GM10266 (cell line): ENCODE results near the gene SEMA6C.

ENCODE experiments used
- DNase-seq: peaks from one replicate; pipeline ENCODE4 v3.0.0; 2012; ENCODE audit errors: extremely low spot score
- CTCF ChIP-seq: IDR thresholded peaks from 2 replicates; pipeline ENCODE4 v1.5.1; 2012; ENCODE audit warnings: mild to moderate bottlenecking, low read depth; ENCODE audit not compliant: control insufficient read depth, insufficient read depth; ENCODE audit errors: missing control alignments

The SEMA6C gene

GRCh38 chr1:151184211-151184610 is 37.8 kb upstream of the SEMA6C start:
- TF ChIP-seq CTCF, result no peak

DNA sequence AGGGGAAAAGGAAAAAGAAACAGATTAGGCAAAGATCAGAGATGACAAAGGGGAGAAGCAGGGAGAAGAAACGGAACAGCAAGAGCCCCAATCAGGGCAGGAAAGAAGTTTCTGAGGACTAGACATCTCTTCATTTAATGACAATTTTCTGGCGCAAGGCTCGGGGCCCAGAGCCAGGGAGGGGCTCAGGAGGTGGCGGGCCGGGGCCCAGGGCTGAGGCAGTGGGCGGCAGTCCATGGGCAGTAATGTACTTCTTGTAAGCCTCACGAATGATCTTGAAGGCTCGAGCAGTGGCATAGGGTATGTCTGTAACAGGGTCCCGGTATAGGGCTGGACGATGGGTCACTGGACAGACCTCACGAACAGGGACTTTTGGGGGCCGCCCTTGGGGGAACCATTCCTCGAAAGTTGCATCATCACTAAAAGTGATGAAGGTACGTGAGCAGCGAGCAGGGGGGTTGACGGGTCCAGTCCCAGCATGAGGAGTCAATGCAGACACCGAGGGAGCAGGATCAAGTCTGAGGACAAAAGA is 30.1 kb upstream of the SEMA6C start:
- no peak for TF ChIP-seq CTCF
- no peak for DNase-seq

More at GRCh38 chr1:151184211-151184610, 37.8 kb upstream of the SEMA6C start:
- DNase-seq, result no peak

DNA sequence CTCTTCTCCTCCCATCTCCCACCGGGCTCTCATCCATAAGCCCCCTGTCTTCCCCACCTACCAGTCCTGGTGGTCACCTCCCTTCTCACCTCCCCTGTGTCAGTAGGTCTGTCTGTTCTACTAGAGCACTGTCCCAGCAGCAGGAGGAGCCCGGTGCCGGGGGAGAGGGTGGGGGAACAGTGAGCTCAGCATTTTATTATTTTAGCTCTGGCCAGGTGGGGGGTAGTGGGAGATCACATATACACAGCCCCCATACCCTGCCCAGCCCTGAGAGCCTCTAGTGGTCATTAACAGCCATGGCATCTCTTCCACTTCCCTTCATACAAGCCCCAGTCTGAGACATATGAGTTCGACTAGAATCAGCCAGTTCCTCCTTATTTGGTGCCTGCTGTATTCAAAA is 29.4 kb upstream of the SEMA6C start, which contains the start of gene TMOD4:
Gene TMOD4 (minus strand): TSS at position 119 of the 400 bp plus-strand sequence. CDS start 1,106 bp downstream, outside the sequence.
- no peak for DNase-seq

DNA sequence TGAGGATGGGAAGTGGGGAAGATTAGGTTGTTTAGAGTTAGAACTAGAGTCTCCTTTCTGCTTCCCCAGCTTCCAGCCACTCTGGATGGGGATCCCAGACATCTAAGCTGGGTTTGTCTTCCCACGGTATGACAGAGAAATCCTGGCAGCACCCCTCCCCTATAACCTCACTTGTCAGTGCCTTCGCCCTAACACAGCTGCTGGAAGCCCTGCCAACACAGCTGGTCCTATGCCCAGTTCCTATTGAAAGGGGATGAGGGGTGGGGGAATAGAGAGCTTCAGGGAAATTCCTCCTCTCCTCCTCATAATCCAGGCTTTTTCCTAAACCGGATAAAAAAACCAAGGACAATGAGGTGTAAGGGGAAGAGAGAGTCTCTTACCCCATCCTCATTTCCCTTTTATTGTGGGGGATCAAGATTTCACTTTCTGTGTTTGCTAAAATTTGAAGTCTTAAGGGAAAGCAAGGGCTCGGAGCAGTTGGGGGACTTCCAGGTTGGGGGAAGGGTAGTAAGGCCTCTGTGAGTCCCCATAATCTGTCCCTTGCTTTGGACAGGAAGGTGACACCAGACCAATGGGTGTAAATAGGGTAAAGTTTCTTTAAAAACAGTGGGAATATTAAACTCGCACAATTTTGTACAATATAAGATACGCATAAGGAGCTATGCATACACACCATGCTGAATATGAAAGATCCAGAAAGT is 28.8 kb upstream of the SEMA6C start:
- DNase-seq, result no peak
- no peak for TF ChIP-seq CTCF

More for the DNA sequence above, 29.4 kb upstream of the SEMA6C start, which contains the start of gene TMOD4:
- TF ChIP-seq CTCF, result peak; percentile 31

GRCh38 chr1:151171190-151171589 is 24.8 kb upstream of the SEMA6C start:
- TF ChIP-seq CTCF, result no peak
- no peak for DNase-seq

- TF ChIP-seq CTCF, result no peak
Measured at GRCh38 chr1:151167116-151167515, 20.7 kb upstream of the SEMA6C start.

DNA sequence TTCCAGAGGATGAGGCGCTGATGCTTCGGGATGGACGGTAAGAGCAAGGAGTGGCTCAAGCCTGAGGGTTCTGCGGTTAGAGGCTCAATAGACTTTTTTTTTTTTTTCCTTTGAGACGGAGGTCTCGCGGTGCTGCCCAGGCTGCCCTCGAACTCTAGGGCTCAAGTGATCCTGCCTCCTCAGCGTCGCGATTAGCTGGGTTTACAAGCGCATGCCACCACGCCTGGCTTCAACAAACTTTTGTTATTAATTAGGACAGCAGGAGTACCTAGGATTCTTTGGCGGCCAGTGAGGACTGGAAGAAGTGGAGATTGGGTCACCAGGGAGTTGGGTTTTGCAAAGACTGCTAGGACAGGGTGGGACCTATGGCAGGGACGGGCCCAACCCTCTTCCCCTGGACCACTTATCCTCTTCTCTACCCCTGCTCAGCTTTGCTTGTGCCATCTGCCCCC is 20.1 kb upstream of the SEMA6C start:
- DNase-seq, result no peak
- TF ChIP-seq CTCF, result no peak

More at GRCh38 chr1:151167116-151167515, 20.7 kb upstream of the SEMA6C start:
- no peak for DNase-seq
